HEK293 (cell line): ENCODE measurements around the gene ARHGAP10.

ENCODE experiments used
- CTCF ChIA-PET: fragments of 350-600 bp; formaldehyde crosslinking; extraction: SDS; loops from one replicate; lab custom pipeline; 2021; ENCODE audit warnings: antibody characterized with exemption; lab: Yijun Ruan, JAX
- POLR2A ChIA-PET: fragments of 300-600 bp; formaldehyde crosslinking; extraction: SDS; loops from one replicate; lab custom pipeline; 2020; ENCODE audit warnings: antibody characterized with exemption, inconsistent platforms; lab: Yijun Ruan, JAX
- H3K27ac ChIP-seq: fragments of 200-500 bp; sonication (Bioruptor generic); 2 replicates; pipeline ENCODE4 v1.5.1; 2014; ENCODE audit warnings: low read depth, low read length, control low read depth, inconsistent platforms; ENCODE audit errors: extremely low read depth
- H3K36me3 ChIP-seq, 2 experiments: fragments of 200-500 bp in 1 of 2; sonication (Bioruptor generic) in 1 of 2; 1 replicate in 1 of 2; 2 replicates in 1 of 2; pipeline ENCODE4 v1.5.1; 2014 to 2017; ENCODE audit warnings: inconsistent platforms in 2 of 2, low read length in 2 of 2; ENCODE audit not compliant: control insufficient read depth in 2 of 2, insufficient read depth in 1 of 2
- H3K4me1 ChIP-seq: fragments of 200-500 bp; sonication (Bioruptor generic); 2 replicates; pipeline ENCODE4 v1.5.1; 2014; ENCODE audit warnings: mild to moderate bottlenecking, low read length, inconsistent platforms; ENCODE audit not compliant: control insufficient read depth, insufficient read depth
- H3K4me3 ChIP-seq: 2 replicates; pipeline ENCODE4 v1.5.1; 2011; ENCODE audit warnings: low read depth, mild to moderate bottlenecking, control low read depth, low read length, moderate library complexity
- H3K9me3 ChIP-seq: fragments of 200-500 bp; sonication (Bioruptor generic); 2 replicates; pipeline ENCODE4 v1.5.1; 2014; ENCODE audit warnings: low read depth, low read length, inconsistent platforms; ENCODE audit not compliant: control insufficient read depth, insufficient read depth
- ELK4 ChIP-seq: IDR thresholded peaks from 2 replicates; pipeline ENCODE4 v1.6.1; 2011; ENCODE audit warnings: mild to moderate bottlenecking, low read depth, low read length, borderline replicate concordance
- HOXD13 ChIP-seq: sonication (generic); formaldehyde crosslinking; IDR thresholded peaks from 2 replicates; pipeline ENCODE4 v1.8.0; 2022; ENCODE audit warnings: missing genetic modification reagents, borderline replicate concordance
- OVOL3 ChIP-seq: fragments of 450-650 bp; formaldehyde crosslinking; IDR thresholded peaks from 2 replicates; pipeline ENCODE4 v1.5.1; 2016; ENCODE audit warnings: missing biosample characterization, missing genetic modification characterization
- SCRT1 ChIP-seq: fragments of 450-650 bp; formaldehyde crosslinking; IDR thresholded peaks from 2 replicates; pipeline ENCODE4 v1.5.1; 2016; ENCODE audit warnings: missing biosample characterization, missing genetic modification characterization, borderline replicate concordance
- TSHZ1 ChIP-seq: fragments of 450-650 bp; formaldehyde crosslinking; IDR thresholded peaks from 2 replicates; pipeline ENCODE4 v1.5.1; 2016; ENCODE audit warnings: missing biosample characterization, missing genetic modification characterization, borderline replicate concordance
- ZBTB20 ChIP-seq: fragments of 450-650 bp; formaldehyde crosslinking; IDR thresholded peaks from 2 replicates; pipeline ENCODE4 v1.5.1; 2016; ENCODE audit warnings: missing biosample characterization, missing genetic modification characterization
- ZNF140 ChIP-seq: fragments of 450-650 bp; formaldehyde crosslinking; IDR thresholded peaks from 2 replicates; pipeline ENCODE4 v1.5.1; 2016; ENCODE audit warnings: missing biosample characterization, missing genetic modification characterization
- ZNF292 ChIP-seq: fragments of 450-650 bp; formaldehyde crosslinking; IDR thresholded peaks from 2 replicates; pipeline ENCODE4 v1.5.1; 2016; ENCODE audit warnings: low read depth, missing biosample characterization, missing genetic modification characterization, borderline replicate concordance
- ZNF341 ChIP-seq: fragments of 450-650 bp; formaldehyde crosslinking; IDR thresholded peaks from 2 replicates; pipeline ENCODE4; 2016; ENCODE audit warnings: low read depth, missing biosample characterization, missing genetic modification characterization
- ZNF366 ChIP-seq: fragments of 450-650 bp; formaldehyde crosslinking; conservative IDR thresholded peaks from 2 replicates; pipeline ENCODE4 v1.5.1; 2016; ENCODE audit warnings: missing biosample characterization, missing genetic modification characterization
- ZNF394 ChIP-seq: fragments of 450-650 bp; formaldehyde crosslinking; IDR thresholded peaks from 2 replicates; pipeline ENCODE4 v1.5.1; 2016; ENCODE audit warnings: missing biosample characterization, missing genetic modification characterization, mild to moderate bottlenecking, moderate library complexity, borderline replicate concordance
- ZNF426 ChIP-seq: fragments of 450-650 bp; formaldehyde crosslinking; IDR thresholded peaks from 2 replicates; pipeline ENCODE4 v1.5.1; 2017; ENCODE audit warnings: missing biosample characterization, missing genetic modification characterization, mild to moderate bottlenecking, inconsistent platforms, moderate library complexity
- ZNF48 ChIP-seq: fragments of 450-650 bp; formaldehyde crosslinking; IDR thresholded peaks from 2 replicates; pipeline ENCODE4 v1.5.1; 2016; ENCODE audit warnings: missing biosample characterization, missing genetic modification characterization
- ZNF513 ChIP-seq: fragments of 450-650 bp; IDR thresholded peaks from 2 replicates; pipeline ENCODE4 v1.5.1; 2018; ENCODE audit warnings: missing biosample characterization, missing genetic modification characterization
- ZNF548 ChIP-seq: fragments of 450-650 bp; formaldehyde crosslinking; IDR thresholded peaks from 2 replicates; pipeline ENCODE4 v1.5.1; 2016; ENCODE audit warnings: missing biosample characterization, missing genetic modification characterization
- ZNF561 ChIP-seq: fragments of 450-650 bp; IDR thresholded peaks from 2 replicates; pipeline ENCODE4 v1.5.1; 2018; ENCODE audit warnings: missing biosample characterization, missing genetic modification characterization, borderline replicate concordance
- ZNF623 ChIP-seq: fragments of 450-650 bp; formaldehyde crosslinking; IDR thresholded peaks from 2 replicates; pipeline ENCODE4 v1.5.1; 2016; ENCODE audit warnings: missing biosample characterization, missing genetic modification characterization
- ZNF670 ChIP-seq: fragments of 450-650 bp; formaldehyde crosslinking; IDR thresholded peaks from 2 replicates; pipeline ENCODE4 v1.5.1; 2016; ENCODE audit warnings: missing biosample characterization, missing genetic modification characterization, low read depth
- ZNF701 ChIP-seq: fragments of 450-650 bp; formaldehyde crosslinking; IDR thresholded peaks from 2 replicates; pipeline ENCODE4 v1.5.1; 2016; ENCODE audit warnings: missing biosample characterization, missing genetic modification characterization
- ZNF777 ChIP-seq: fragments of 450-650 bp; formaldehyde crosslinking; IDR thresholded peaks from 2 replicates; pipeline ENCODE4 v1.5.1; 2017; ENCODE audit warnings: missing biosample characterization, missing genetic modification characterization, borderline replicate concordance
- ZXDB ChIP-seq: fragments of 450-650 bp; formaldehyde crosslinking; IDR thresholded peaks from 2 replicates; pipeline ENCODE4 v1.5.1; 2016; ENCODE audit warnings: missing biosample characterization, missing genetic modification characterization
- TF ChIP-seq, protein P1 (sequence below): fragments of 450-650 bp; formaldehyde crosslinking; IDR thresholded peaks from 2 replicates; pipeline ENCODE4 v1.5.1; 2016; ENCODE audit warnings: missing biosample characterization, missing genetic modification characterization

Gene ARHGAP10

DNA sequence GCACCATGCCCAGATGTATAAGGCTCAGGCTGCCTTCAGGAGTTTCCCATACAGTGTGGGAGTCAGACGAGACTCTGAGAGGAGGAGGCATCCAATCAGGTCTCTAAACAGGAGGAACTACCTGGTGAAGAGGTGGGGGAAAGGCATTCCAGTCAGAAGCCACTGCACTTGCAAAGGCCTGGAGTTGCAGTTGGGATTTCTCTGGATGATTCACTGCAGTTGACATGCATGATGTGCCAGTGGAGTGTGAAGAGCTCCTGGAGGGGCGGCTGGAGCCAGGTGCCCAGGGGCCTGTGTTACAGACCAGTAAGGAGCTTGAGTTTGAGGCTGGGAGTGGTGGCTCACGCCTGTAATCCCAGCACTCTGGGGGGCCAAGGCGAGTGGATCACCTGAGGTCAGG lies 339.1 kb downstream of the ARHGAP10 start (continued):
- TF ChIP-seq TSHZ1 (tag by site-specific recombination) (no peak), ZNF292 (tag by site-specific recombination) (no peak), HOXD13 (CRISPR knock-in tag) (no peak), ZNF140 (tag by site-specific recombination) (no peak), ZNF701 (tag by site-specific recombination) (no peak), OVOL3 (tag by site-specific recombination) (no peak), ZNF48 (tag by site-specific recombination) (no peak), ZNF513 (tag by site-specific recombination) (no peak)

DNA sequence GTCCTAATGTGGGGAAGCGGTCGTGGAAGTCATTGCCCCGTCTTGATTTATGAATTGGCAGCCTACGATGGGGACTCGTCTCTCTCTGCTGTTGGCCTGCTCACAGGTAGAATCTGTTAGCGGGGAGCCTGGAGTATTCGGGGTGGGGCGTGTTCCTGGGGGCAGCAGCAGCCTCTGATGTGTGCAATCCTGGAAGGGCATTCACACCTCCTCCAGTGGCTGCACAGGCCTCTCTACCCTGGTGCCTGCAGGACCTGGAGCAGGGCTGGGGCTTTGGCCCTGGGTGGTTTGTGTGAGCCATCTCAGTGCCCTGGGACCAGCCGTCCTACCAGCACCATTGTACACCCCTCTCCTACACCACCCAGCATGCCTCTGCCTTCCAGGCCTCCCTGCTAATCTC lies 340.9 kb downstream of the ARHGAP10 start:
- Histone ChIP-seq H3K36me3 (peaks cover 0 to 10% of the 10 kb centered on the region in 2 experiments; a peak in 1 of 3 replicates), H3K4me1 (no peaks in the 10 kb centered on the region), H3K4me3 (no peak overlapping the region), H3K27ac (no peak overlapping the region), H3K9me3 (no peaks in the 10 kb centered on the region; the same call in 1 of the 2 replicates)
- TF ChIP-seq, protein P1, sequence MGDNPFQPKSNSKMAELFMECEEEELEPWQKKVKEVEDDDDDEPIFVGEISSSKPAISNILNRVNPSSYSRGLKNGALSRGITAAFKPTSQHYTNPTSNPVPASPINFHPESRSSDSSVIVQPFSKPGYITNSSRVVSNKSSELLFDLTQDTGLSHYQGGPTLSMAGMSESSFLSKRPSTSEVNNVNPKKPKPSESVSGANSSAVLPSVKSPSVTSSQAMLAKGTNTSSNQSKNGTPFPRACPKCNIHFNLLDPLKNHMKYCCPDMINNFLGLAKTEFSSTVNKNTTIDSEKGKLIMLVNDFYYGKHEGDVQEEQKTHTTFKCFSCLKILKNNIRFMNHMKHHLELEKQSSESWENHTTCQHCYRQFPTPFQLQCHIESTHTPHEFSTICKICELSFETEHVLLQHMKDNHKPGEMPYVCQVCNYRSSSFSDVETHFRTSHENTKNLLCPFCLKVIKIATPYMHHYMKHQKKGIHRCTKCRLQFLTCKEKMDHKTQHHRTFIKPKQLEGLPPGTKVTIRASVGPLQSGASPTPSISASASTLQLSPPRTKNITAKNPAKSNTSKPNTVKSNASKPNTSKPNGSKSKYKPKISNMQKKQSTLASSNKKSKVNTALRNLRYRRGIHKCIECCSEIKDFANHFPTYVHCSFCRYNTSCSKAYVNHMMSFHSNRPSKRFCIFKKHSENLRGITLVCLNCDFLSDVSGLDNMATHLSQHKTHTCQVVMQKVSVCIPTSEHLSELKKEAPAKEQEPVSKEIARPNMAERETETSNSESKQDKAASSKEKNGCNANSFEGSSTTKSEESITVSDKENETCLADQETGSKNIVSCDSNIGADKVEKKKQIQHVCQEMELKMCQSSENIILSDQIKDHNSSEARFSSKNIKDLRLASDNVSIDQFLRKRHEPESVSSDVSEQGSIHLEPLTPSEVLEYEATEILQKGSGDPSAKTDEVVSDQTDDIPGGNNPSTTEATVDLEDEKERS (tag by site-specific recombination) = no peak
- TF ChIP-seq ZNF670 (no peak), ZNF341 (tag by site-specific recombination) (no peak), ELK4 (no peak), ZNF394 (tag by site-specific recombination) (no peak), SCRT1 (tag by site-specific recombination) (no peak), ZXDB (no peak), ZNF777 (tag by site-specific recombination) (no peak), ZNF561 (tag by site-specific recombination) (no peak), ZNF548 (tag by site-specific recombination) (no peak), ZNF623 (tag by site-specific recombination) (no peak), ZBTB20 (tag by site-specific recombination) (no peak), ZNF366 (tag by site-specific recombination) (no peak), ZNF426 (tag by site-specific recombination) (no peak)
- CTCF ChIA-PET = no interaction called here
- POLR2A ChIA-PET = no interaction called here
